RPMI7951 (cell line): ENCODE results near the gene CACNA1A. TPM values are rescaled to one million over a fixed set of nuclear protein-coding genes. Genes with fewer than 3 reads are reported as not detected.
"Not testable (repeated sequence)": the region's sequence is repeated elsewhere in the genome, so short reads cannot be mapped to it uniquely, and the experiment has no call there.

Experiments used
- DNase-seq: peaks from one replicate; pipeline ENCODE4 v3.0.0-alpha.2; 2012; ENCODE audit warnings: low read depth
- total RNA-seq: library from RNA; depleted of rRNA; stranded (reverse); fragments of >200 nt; shearing (Covaris generic); gene quantifications from 2 replicates; pipeline ENCODE4 v1.2.3, GENCODE V29; 2014

Gene CACNA1A
- total RNA-seq, 1 experiment from 2014 or later, result 0.12 TPM

DNA sequence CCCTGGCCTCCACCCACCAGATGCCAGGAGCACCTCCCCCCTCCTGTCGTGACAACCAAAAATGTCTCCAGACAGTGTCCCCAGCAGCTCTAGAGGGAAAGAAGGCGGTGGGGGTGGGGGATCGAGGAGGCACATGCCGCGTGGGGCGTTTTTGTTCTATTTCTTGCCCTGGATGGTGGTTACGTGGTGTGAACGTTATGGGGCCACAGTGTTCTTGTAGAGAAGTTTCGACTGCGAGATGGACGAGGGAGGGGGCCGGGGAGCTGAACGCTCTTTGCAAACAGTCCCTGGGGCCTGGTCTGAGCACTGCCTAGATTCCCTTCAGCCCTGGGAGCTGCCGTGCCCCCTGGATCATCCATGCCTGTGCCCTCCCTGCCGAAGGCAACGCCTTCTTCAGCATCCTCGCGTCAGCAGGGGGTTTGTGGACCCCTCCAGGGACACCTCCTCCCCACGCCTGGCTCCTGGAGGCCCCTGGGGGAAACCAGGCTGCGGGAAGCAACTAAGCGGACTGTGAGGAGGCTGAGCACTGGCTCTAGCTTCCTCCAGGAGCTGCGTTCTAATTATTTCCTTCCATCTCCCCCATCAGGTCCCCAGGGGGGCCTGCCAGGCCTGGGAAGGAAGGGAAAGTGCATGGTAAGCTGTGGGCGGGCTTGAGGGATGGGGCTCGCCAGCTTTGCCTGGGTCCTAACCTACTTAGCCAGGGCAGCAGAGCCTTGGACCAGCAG, 224.6 kb downstream of the CACNA1A start:
- no peak for DNase-seq

DNA sequence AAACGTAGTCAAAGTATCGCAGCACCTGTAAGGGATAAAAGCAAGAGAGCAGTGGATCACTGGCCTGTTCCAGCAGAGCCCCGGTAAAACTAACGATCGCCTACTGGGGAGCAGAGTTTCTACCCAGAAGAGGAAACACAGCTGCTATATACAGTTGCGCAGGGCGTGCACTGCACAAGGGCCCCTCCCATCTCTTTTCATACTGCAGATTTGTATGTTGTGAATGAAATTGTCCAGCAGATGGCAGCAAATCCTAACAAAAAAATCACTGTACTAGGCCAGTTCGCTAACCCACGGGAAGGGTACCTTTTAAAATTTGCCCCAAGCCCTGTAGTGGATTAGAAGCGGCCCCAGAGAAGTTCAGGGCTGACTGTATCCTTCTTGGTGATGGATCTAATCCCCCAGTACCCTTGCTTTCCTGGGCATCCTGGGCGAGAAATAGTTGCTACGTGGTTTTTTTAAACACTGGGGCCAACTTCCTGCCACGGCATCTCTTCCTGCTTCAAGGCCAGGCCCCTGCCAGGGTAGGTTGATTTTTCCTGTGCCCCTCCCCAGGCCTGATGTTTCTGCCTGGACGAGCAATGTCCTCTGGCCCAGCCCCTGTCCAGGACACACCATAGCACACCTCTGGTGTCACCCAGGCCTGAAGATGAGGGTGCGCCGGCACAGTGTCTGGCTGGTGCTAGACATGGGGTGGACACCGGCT, 229.0 kb downstream of the CACNA1A start:
- peak; percentile 78 for DNase-seq

DNA sequence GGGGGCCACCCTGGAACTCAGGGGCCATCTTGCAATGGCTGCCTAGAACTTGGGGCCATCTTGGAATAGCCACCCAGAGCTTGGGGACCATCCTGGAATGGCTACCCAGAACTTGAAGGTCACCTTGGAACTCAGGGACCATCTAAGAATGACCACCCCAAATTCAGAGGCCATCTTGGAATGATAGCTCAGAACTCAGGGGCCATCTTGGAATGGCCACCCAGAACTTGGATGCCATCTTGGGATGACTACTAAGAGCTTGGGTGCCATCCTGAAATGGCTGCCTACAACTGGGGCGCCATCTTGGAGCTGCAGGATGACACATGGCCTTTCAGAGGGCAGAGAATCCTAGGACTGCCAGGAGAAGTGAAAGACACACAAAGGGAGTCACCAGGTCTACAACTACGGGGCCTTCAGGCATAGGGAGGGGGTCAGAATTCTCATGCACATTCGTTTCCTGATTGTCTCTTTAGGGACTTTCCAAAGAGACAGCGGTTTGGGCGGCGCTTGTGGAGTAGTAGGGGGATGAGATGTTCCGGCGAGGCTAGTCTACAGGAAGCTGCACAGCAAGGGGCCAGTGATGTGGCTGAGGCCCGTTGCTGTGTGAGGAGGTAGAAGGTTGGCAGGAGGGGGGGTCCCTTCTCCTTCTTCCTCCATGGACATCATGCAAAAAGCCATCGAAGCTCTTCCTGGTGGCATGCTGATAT, 231.1 kb downstream of the CACNA1A start:
- peak; percentile 55 for DNase-seq

DNA sequence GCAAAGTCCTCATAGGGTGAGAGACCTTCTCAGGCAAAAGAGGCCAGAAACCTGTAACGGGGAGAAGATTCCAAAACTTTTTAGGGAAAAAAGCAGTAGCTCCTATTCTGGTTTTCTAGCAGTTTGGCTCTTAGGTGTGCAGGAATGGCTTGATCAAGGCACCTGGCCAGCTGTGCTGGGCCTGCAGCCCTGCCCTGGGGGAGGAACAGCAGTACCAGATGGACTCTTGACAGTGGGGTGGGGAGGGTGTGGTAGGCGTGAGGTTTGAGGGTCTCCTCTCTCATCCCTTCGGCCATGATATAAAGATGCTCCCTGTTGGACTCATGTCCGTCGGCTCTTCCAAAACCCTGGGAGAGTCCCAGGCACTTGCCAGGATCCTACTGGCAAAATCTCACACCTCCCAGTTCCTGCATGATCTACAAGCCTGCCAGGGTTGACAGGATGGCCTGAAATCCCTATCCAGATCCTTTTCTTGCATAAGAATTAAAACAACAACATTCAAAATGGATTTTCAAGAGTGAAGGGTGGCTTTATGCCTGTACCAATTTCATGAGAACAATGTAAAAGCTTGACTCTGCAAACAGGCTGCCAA, 235.7 kb downstream of the CACNA1A start:
- no peak for DNase-seq

- no peak for DNase-seq
These were observed 236.9 kb downstream of the CACNA1A start for GRCh38 chr19:13269348-13269747.

DNA sequence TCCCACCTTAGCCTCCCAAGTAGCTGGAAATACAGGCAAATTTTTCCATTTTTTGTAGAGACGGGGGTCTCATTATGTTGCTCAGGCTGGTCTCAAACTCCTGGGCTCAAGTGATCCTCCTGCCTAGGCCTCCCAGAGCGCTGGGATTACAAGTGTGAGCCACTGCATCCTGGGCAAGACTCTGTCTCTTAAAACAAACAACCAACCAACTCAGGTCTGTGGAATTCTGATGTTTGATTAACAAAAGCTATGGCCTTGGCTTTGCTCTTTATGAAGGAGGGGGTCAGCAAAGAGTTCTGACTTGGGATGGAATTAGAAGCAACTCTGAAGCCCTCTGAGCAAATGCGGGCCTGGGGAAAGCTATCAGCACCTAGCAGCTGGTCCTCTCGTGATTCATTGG, 238.4 kb downstream of the CACNA1A start:
- no peak for DNase-seq

DNA sequence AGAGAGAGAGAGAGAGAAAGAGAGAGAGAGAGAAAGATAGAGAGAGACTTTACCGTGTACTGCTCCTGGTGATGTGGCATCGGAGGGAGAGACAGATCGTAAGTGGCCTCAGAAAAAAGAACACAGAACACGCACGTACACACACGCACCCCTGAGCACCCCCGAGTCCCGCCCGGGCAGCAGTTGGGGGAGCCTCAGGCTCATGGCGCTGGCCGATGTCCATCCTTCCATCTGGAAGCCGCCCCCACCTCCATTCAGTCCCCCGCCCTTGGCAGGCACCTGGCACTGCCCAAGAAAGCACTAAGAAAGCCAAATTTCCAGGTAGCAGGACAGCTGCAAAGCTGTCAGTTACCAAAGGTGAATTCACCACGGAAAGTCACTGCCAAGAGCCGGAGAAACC, 239.1 kb downstream of the CACNA1A start:
- no peak for DNase-seq

DNA sequence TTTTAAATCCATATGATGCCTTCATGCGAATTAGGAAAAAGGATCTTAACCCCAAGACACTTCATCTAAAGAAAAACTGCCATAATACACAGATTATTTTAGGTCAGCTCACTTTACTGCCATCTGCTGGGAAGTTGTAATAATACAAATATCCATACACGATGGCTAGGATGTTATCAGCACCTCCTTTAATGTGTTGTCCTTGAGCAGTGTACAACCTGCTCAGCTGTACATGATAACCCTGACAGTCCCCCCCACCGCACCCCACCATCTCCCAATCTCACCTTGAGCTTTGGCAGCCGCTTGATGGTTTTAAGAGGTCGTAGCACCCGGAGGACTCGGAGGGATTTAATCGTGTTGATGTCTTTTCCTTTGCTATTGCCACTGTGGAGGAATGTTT, 243.8 kb downstream of the CACNA1A start:
- DNase-seq, result peak; percentile 62

- DNase-seq, result peak; percentile 93
These were observed 245.2 kb downstream of the CACNA1A start for GRCh38 chr19:13260883-13261653.

GRCh38 chr19:13256918-13257317, 249.4 kb downstream of the CACNA1A start:
- DNase-seq, result no peak

DNA sequence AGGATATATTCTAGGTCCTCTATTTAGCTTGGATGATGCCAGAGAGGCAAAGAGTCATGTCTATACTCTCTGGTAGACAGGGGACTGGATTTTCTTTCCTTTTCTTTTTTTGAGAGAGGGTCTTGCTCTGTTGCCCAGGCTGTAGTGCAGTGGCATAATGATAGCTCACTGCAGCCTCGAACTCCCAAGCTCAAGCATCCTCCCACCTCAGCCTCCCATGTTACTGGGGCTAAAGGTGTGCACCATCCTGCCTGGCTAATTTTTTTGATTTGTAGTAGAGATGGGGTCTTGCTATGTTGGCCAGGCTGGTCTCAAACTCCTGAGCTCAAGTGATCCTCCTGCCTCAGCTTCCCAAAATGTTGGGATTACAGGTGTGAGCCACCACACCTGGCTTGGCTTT, 249.9 kb downstream of the CACNA1A start:
- DNase-seq, result not testable (repeated sequence)

- no peak for DNase-seq
These were observed 250.6 kb downstream of the CACNA1A start for GRCh38 chr19:13255719-13256059.

- DNase-seq, result no peak
These were observed 251.1 kb downstream of the CACNA1A start for GRCh38 chr19:13255041-13255718.

- peak; percentile 76 for DNase-seq
These were observed 253.5 kb downstream of the CACNA1A start for GRCh38 chr19:13252569-13253335.

- DNase-seq, result no peak
These were observed 261.4 kb downstream of the CACNA1A start for GRCh38 chr19:13244920-13245319.

- DNase-seq, result no peak
These were observed 264.8 kb downstream of the CACNA1A start for GRCh38 chr19:13241231-13242104.

- no peak for DNase-seq
These were observed 265.8 kb downstream of the CACNA1A start for GRCh38 chr19:13240312-13241022.

GRCh38 chr19:13238891-13239534, 267.3 kb downstream of the CACNA1A start:
- no peak for DNase-seq
